MM.1S (cell line): ENCODE measurements around the gene LUC7L.

Experiments used
- EZH2 ChIP-seq: fragments of 300-600 bp; sonication (generic); optimal IDR thresholded peaks from 2 replicates; pipeline ENCODE3; 2017; ENCODE audit warnings: low read depth, mild to moderate bottlenecking, antibody characterized with exemption, low read length, mixed read lengths
- EZH2phosphoT487 ChIP-seq: fragments of 300-600 bp; sonication (generic); IDR thresholded peaks from 2 replicates; pipeline ENCODE4 v1.6.1; 2018; ENCODE audit warnings: antibody characterized with exemption, low read length
- TF ChIP-seq, protein P1 (sequence below): fragments of 300-600 bp; sonication (generic); IDR thresholded peaks from 2 replicates; pipeline ENCODE4 v1.5.1; 2016; ENCODE audit warnings: antibody characterized with exemption, low read length, mixed read lengths

DNA sequence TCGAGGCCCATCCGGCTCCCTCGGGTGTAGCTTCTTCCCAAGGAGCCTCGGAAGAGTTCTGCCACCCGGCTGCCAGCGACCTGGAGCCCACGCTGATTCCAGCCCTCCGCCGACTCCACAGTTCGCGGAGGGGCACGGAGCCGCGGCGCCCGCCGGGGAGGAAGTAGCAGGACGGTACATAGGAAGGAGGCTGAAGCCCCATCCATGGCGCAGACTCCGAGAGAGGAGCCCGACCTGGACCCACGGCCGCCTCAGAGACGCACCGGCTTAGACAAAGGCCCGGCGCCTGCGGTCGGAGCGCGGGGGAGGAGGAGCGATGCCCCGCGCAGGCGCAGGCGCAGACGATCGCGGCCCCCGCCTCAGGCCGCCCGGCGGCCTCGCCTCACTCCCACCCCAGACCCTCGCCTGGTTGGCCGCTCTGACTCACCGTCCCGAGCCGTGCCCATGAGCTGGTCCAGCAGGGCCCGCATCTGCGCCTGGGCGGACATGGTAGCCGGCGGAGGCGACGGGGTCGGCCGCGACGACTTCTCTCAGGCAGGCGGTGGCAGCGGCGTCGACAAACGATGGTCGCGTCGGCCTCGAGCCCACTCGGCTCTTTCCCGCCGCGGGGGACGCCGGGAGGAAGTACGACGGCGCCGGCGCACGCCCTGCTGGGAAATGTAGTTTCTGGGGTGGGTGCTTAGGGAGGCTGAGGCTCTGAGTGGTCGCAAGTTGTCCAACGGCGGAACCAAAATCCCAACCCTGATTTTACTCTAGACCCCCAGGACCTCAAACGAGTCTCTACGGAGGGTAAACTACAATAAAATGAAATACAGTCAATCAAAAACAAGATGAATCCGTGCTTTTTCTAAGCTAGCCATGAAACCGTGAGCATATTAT is at the start of gene LUC7L:
- TF ChIP-seq, protein P1, sequence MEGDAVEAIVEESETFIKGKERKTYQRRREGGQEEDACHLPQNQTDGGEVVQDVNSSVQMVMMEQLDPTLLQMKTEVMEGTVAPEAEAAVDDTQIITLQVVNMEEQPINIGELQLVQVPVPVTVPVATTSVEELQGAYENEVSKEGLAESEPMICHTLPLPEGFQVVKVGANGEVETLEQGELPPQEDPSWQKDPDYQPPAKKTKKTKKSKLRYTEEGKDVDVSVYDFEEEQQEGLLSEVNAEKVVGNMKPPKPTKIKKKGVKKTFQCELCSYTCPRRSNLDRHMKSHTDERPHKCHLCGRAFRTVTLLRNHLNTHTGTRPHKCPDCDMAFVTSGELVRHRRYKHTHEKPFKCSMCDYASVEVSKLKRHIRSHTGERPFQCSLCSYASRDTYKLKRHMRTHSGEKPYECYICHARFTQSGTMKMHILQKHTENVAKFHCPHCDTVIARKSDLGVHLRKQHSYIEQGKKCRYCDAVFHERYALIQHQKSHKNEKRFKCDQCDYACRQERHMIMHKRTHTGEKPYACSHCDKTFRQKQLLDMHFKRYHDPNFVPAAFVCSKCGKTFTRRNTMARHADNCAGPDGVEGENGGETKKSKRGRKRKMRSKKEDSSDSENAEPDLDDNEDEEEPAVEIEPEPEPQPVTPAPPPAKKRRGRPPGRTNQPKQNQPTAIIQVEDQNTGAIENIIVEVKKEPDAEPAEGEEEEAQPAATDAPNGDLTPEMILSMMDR = no peak
- TF ChIP-seq EZH2 = no peak
- no peak for TF ChIP-seq EZH2phosphoT487
